HEK293 (cell line): Measurements from ENCODE around the gene L3MBTL3.

Experiments used
- CTCF ChIA-PET: fragments of 350-600 bp; formaldehyde crosslinking; extraction: SDS; loops from one replicate; lab custom pipeline; 2021; ENCODE audit warnings: antibody characterized with exemption; lab: Yijun Ruan, JAX
- POLR2A ChIA-PET: fragments of 300-600 bp; formaldehyde crosslinking; extraction: SDS; loops from one replicate; lab custom pipeline; 2020; ENCODE audit warnings: antibody characterized with exemption, inconsistent platforms; lab: Yijun Ruan, JAX
- H3K27ac ChIP-seq: fragments of 200-500 bp; sonication (Bioruptor generic); 2 replicates; pipeline ENCODE4 v1.5.1; 2014; ENCODE audit warnings: low read depth, low read length, control low read depth, inconsistent platforms; ENCODE audit errors: extremely low read depth
- H3K36me3 ChIP-seq, 2 experiments: fragments of 200-500 bp in 1 of 2; sonication (Bioruptor generic) in 1 of 2; 1 replicate in 1 of 2; 2 replicates in 1 of 2; pipeline ENCODE4 v1.5.1; 2014 to 2017; ENCODE audit warnings: inconsistent platforms in 2 of 2, low read length in 2 of 2; ENCODE audit not compliant: control insufficient read depth in 2 of 2, insufficient read depth in 1 of 2
- H3K4me1 ChIP-seq: fragments of 200-500 bp; sonication (Bioruptor generic); 2 replicates; pipeline ENCODE4 v1.5.1; 2014; ENCODE audit warnings: mild to moderate bottlenecking, low read length, inconsistent platforms; ENCODE audit not compliant: control insufficient read depth, insufficient read depth
- H3K4me3 ChIP-seq: 2 replicates; pipeline ENCODE4 v1.5.1; 2011; ENCODE audit warnings: low read depth, mild to moderate bottlenecking, control low read depth, low read length, moderate library complexity
- H3K9me3 ChIP-seq: fragments of 200-500 bp; sonication (Bioruptor generic); 2 replicates; pipeline ENCODE4 v1.5.1; 2014; ENCODE audit warnings: low read depth, low read length, inconsistent platforms; ENCODE audit not compliant: control insufficient read depth, insufficient read depth
- FEZF1 ChIP-seq: fragments of 450-650 bp; formaldehyde crosslinking; IDR thresholded peaks from 2 replicates; pipeline ENCODE4 v1.5.1; 2016; ENCODE audit warnings: missing biosample characterization, missing genetic modification characterization
- KLF7 ChIP-seq: fragments of 450-650 bp; formaldehyde crosslinking; IDR thresholded peaks from 2 replicates; pipeline ENCODE4 v1.5.1; 2016; ENCODE audit warnings: missing biosample characterization, missing genetic modification characterization, borderline replicate concordance
- MZF1 ChIP-seq: fragments of 450-650 bp; formaldehyde crosslinking; IDR thresholded peaks from 2 replicates; pipeline ENCODE4 v1.5.1; 2017; ENCODE audit warnings: missing biosample characterization, missing genetic modification characterization, borderline replicate concordance
- PRDM6 ChIP-seq: fragments of 450-650 bp; formaldehyde crosslinking; IDR thresholded peaks from 2 replicates; pipeline ENCODE4 v1.5.1; 2017; ENCODE audit warnings: missing biosample characterization, missing genetic modification characterization
- SALL2 ChIP-seq: fragments of 450-650 bp; formaldehyde crosslinking; IDR thresholded peaks from 2 replicates; pipeline ENCODE4 v1.5.0; 2017; ENCODE audit warnings: missing biosample characterization, mild to moderate bottlenecking, missing genetic modification characterization, borderline replicate concordance
- ZBTB17 ChIP-seq: fragments of 450-650 bp; formaldehyde crosslinking; IDR thresholded peaks from 2 replicates; pipeline ENCODE4 v1.5.1; 2016; ENCODE audit warnings: missing biosample characterization, missing genetic modification characterization
- ZNF202 ChIP-seq: fragments of 450-650 bp; formaldehyde crosslinking; IDR thresholded peaks from 2 replicates; pipeline ENCODE4 v1.5.1; 2016; ENCODE audit warnings: missing biosample characterization, missing genetic modification characterization, borderline replicate concordance
- ZNF280D ChIP-seq: fragments of 450-650 bp; formaldehyde crosslinking; IDR thresholded peaks from 2 replicates; pipeline ENCODE4 v1.5.1; 2016; ENCODE audit warnings: missing biosample characterization, missing genetic modification characterization
- ZNF391 ChIP-seq: fragments of 450-650 bp; formaldehyde crosslinking; IDR thresholded peaks from 2 replicates; pipeline ENCODE4 v1.5.1; 2016; ENCODE audit warnings: low read depth, missing biosample characterization, missing genetic modification characterization, borderline replicate concordance
- ZNF449 ChIP-seq: fragments of 450-650 bp; formaldehyde crosslinking; IDR thresholded peaks from 2 replicates; pipeline ENCODE4 v1.5.1; 2017; ENCODE audit warnings: missing biosample characterization, mild to moderate bottlenecking, missing genetic modification characterization, moderate library complexity
- ZNF558 ChIP-seq: fragments of 450-650 bp; formaldehyde crosslinking; IDR thresholded peaks from 2 replicates; pipeline ENCODE4 v1.5.1; 2016; ENCODE audit warnings: missing biosample characterization, missing genetic modification characterization
- ZNF610 ChIP-seq: fragments of 450-650 bp; formaldehyde crosslinking; IDR thresholded peaks from 2 replicates; pipeline ENCODE4 v1.5.1; 2016; ENCODE audit warnings: missing biosample characterization, missing genetic modification characterization, borderline replicate concordance
- ZNF670 ChIP-seq: fragments of 450-650 bp; formaldehyde crosslinking; IDR thresholded peaks from 2 replicates; pipeline ENCODE4 v1.5.1; 2016; ENCODE audit warnings: missing biosample characterization, missing genetic modification characterization, low read depth

Gene L3MBTL3

GRCh38 chr6:130158548-130158947 lies 140.2 kb downstream of the L3MBTL3 start (continued):
- TF ChIP-seq ZNF280D (tag by site-specific recombination) (no peak), MZF1 (no peak), KLF7 (tag by site-specific recombination) (no peak), SALL2 (tag by site-specific recombination) (no peak)

- ChIA-PET POLR2A (no interaction called here), CTCF (no interaction called here)
- no peaks in the 10 kb centered on the region for H3K4me1 ChIP-seq
- H3K4me3 ChIP-seq: no peak overlapping the region
- no peaks in the 10 kb centered on the region for H3K9me3 ChIP-seq
- no peaks in the 10 kb centered on the region for H3K36me3 ChIP-seq
- TF ChIP-seq PRDM6 (tag by site-specific recombination) (no peak), ZNF670 (tag by site-specific recombination) (no peak), ZNF558 (no peak), FEZF1 (tag by site-specific recombination) (no peak), ZNF449 (no peak), ZNF280D (tag by site-specific recombination) (no peak), ZNF391 (tag by site-specific recombination) (no peak), ZNF610 (tag by site-specific recombination) (no peak), ZNF202 (no peak), ZBTB17 (tag by site-specific recombination) (no peak)
- TF ChIP-seq, all 188 proteins: peak for 0
- no peak overlapping the region for H3K27ac ChIP-seq
These were observed 141.6 kb downstream of the L3MBTL3 start for GRCh38 chr6:130159956-130160355.
